CD4-positive, CD25-positive, alpha-beta regulatory T cell (primary cell): Measurements from ENCODE around the gene PIGB. TPM values are rescaled to one million over a fixed set of nuclear protein-coding genes. Genes with fewer than 3 reads are reported as not detected.

Experiments used
- ATAC-seq, 2 donors: fragments of 150-1000 bp; cut with Tn5 transposase; one replicate each; pipeline ENCODE4 v1.10.0; 2021; ENCODE audit warnings: low read depth in 2 of 2, moderate number of reproducible peaks in 2 of 2, moderate library complexity in 1 of 2
- DNase-seq, 3 donors: peaks; one replicate each; pipeline versions ENCODE4 v3.0.0 to v3.0.0-alpha.2; 2012 to 2022; ENCODE audit warnings: mixed read lengths in 1 of 3
- H3K27ac ChIP-seq: one replicate; pipeline ENCODE4 v1.7.0; 2013; ENCODE audit warnings: mild to moderate bottlenecking, low read length; ENCODE audit not compliant: insufficient read depth, poor library complexity, severe bottlenecking
- H3K27me3 ChIP-seq: one replicate; pipeline ENCODE4 v1.7.0; 2013; ENCODE audit warnings: low read length; ENCODE audit not compliant: control insufficient read depth, insufficient read depth
- H3K36me3 ChIP-seq: one replicate; pipeline ENCODE4 v1.7.0; 2013; ENCODE audit warnings: mild to moderate bottlenecking, low read length, moderate library complexity; ENCODE audit not compliant: control insufficient read depth, insufficient read depth
- H3K4me1 ChIP-seq: 2 replicates; pipeline ENCODE4 v1.7.0; 2013; ENCODE audit warnings: mild to moderate bottlenecking, low read length; ENCODE audit not compliant: insufficient read depth, control insufficient read depth, poor library complexity, severe bottlenecking
- H3K4me3 ChIP-seq: one replicate; pipeline ENCODE4 v1.7.0; 2013; ENCODE audit warnings: low read depth, mild to moderate bottlenecking, low read length, moderate library complexity
- H3K9me3 ChIP-seq, 2 experiments: 1 replicate in 1 of 2; 2 replicates in 1 of 2; pipeline ENCODE4 v1.7.0; 2013; ENCODE audit warnings: low read length in 2 of 2, mild to moderate bottlenecking in 1 of 2, moderate library complexity in 1 of 2; ENCODE audit not compliant: control insufficient read depth in 2 of 2
- H3K27ac Mint-ChIP-seq, 3 donors: one replicate each; pipeline ENCODE4 v1.8.0; 2020 to 2022; ENCODE audit warnings: mild to moderate bottlenecking in 3 of 3, mixed read lengths in 3 of 3, moderate library complexity in 2 of 3
- H3K27me3 Mint-ChIP-seq: one replicate; pipeline ENCODE4 v1.8.0; 2022; ENCODE audit warnings: mild to moderate bottlenecking, mixed read lengths
- H3K36me3 Mint-ChIP-seq: one replicate; pipeline ENCODE4 v1.8.0; 2020; ENCODE audit warnings: mixed read lengths
- H3K4me1 Mint-ChIP-seq, 4 donors: one replicate each; pipeline ENCODE4 v1.8.0; 2020 to 2022; ENCODE audit warnings: mixed read lengths in 4 of 4, mild to moderate bottlenecking in 1 of 4
- H3K4me3 Mint-ChIP-seq, 4 donors: one replicate each; pipeline ENCODE4 v1.8.0; 2020 to 2022; ENCODE audit warnings: mild to moderate bottlenecking in 4 of 4, mixed read lengths in 4 of 4, moderate library complexity in 3 of 4
- H3K9me3 Mint-ChIP-seq, 7 donors: one replicate each; pipeline ENCODE4 v1.8.0; 2020 to 2022; ENCODE audit warnings: mixed read lengths in 7 of 7, mild to moderate bottlenecking in 3 of 7, moderate library complexity in 2 of 7
- polyA plus RNA-seq, 4 donors: library from polyadenylated mRNA; unstranded; fragments of 300-500 nt; fragmentation: Illumina TruSeq; gene quantifications; one replicate each; pipeline ENCODE4 v1.2.3, GENCODE V29; 2021
- total RNA-seq: library from RNA; stranded (reverse); gene quantifications from one replicate; pipeline ENCODE4 v1.2.3, GENCODE V29; 2022

The PIGB gene
- total and polyA plus RNA-seq, 5 donors from 2014 or later: 14.3 to 38.5 (median 17.8) TPM

DNA sequence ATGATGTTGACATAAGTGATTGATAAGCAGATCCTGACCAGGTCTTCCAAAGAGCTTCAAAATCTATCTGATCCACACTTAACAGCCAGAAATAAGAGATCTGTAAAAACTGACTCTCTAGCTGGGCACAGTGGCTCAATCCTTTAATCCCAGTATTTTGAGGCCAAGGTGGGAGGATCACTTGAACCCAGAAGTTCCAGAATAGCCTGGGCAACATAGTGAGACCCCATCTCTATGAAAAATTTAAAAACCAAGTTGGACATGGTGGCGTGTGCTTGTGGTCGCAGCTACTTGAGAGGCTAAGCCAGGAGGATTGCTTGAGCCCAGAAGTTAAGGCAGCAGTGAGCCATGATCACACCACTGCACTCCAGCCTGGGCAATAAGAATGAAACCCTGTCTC lies 43.6 kb downstream of the PIGB start:
- no peak for ATAC-seq
- Mint-ChIP-seq H3K36me3 (peaks cover 28% of the 10 kb centered on the region), H3K27me3 (no peaks in the 10 kb centered on the region)

DNA sequence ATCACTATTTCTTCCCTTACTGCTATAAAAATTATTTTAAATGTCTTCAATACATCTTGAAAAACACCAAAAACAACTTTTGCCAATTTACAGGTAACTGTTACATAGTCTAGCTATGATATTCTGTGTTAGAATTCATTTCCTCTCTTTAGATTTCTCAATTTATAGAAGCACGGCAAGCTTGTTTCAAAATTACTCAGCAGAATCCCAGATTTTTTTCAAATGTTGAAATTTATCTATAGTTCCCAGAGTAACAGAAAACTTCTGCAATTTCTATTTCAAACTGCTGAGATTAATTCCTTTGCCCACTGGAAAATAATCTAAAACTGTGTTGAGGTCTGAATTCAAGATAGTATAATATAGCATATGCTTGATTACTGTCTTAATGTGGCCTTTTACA lies 48.0 kb downstream of the PIGB start:
- H3K27me3 ChIP-seq: no peaks in the 10 kb centered on the region
- Mint-ChIP-seq H3K27me3 (no peaks in the 10 kb centered on the region), H3K4me3 (no peak overlapping the region), H3K36me3 (peaks cover 40% of the 10 kb centered on the region), H3K4me1 (peaks cover 0 to 4% (median 3%) of the 10 kb centered on the region in 4 donors), H3K27ac (no peak overlapping the region), H3K9me3 (no peaks in the 10 kb centered on the region)
- no peaks in the 10 kb centered on the region for H3K4me1 ChIP-seq
- peaks cover 33% of the 10 kb centered on the region for H3K36me3 ChIP-seq
- H3K9me3 ChIP-seq: no peaks in the 10 kb centered on the region
- no peak for ATAC-seq
- no peak for DNase-seq
- H3K4me3 ChIP-seq: no peak overlapping the region
- no peak overlapping the region for H3K27ac ChIP-seq

More for the DNA sequence above, 43.6 kb downstream of the PIGB start:
- Mint-ChIP-seq H3K4me3 (no peak overlapping the region), H3K9me3 (no peaks in the 10 kb centered on the region), H3K4me1 (peaks cover 0 to 8% (median 4%) of the 10 kb centered on the region in 4 donors), H3K27ac (peak overlapping the region in 1 of 3 donors; percentile 50)
- Histone ChIP-seq H3K27me3 (no peaks in the 10 kb centered on the region), H3K4me1 (no peaks in the 10 kb centered on the region), H3K4me3 (no peak overlapping the region), H3K9me3 (no peaks in the 10 kb centered on the region), H3K27ac (no peak overlapping the region), H3K36me3 (peaks cover 23% of the 10 kb centered on the region)
- no peak for DNase-seq

DNA sequence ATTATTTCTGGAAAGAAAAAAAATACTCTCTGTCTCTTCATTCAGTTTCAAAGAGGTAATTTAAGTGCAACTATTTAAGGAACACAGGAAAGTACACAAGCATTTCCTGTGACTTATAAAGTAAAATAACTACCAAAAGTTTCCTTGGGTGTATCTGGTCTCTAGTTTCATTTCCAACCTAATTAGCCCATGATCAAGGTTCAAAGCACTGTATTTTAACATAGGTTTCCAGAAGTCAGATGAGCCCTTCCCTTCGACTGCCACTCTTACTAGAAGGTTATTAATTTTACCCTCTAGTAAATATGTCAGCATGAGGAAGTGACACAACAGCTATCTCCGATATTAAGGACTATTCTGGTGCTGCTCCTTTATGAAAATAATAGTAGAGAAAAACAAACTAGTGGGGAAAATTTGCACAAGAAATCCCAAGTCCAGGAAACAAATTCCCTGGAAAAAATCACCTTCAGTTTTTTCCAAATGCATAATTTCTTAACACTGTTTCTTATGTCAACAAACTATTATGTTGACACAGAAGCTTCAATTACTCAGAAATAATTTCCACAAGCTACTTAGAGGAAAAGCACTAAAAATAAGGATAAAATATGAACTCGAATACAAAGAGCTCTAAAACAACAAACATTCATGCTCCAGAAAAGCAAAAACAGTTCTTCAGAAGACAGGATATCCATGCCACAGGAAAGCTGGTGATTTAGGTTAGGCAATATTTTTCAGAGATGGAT lies 53.8 kb downstream of the PIGB start:
- Mint-ChIP-seq H3K27me3 (no peaks in the 10 kb centered on the region), H3K4me1 (peaks cover 10 to 16% (median 13%) of the 10 kb centered on the region in 4 donors), H3K27ac (peak overlapping the region in 2 of 3 donors; percentile 7 to 24), H3K9me3 (no peaks in the 10 kb centered on the region), H3K36me3 (peaks cover 58% of the 10 kb centered on the region), H3K4me3 (no peak overlapping the region)
- Histone ChIP-seq H3K27ac (no peak overlapping the region), H3K9me3 (no peaks in the 10 kb centered on the region), H3K27me3 (no peaks in the 10 kb centered on the region), H3K36me3 (peaks cover 68% of the 10 kb centered on the region), H3K4me1 (no peaks in the 10 kb centered on the region), H3K4me3 (no peak overlapping the region)
- peak in 1 of 3 donors; percentile 7 for DNase-seq
- no peak for ATAC-seq

DNA sequence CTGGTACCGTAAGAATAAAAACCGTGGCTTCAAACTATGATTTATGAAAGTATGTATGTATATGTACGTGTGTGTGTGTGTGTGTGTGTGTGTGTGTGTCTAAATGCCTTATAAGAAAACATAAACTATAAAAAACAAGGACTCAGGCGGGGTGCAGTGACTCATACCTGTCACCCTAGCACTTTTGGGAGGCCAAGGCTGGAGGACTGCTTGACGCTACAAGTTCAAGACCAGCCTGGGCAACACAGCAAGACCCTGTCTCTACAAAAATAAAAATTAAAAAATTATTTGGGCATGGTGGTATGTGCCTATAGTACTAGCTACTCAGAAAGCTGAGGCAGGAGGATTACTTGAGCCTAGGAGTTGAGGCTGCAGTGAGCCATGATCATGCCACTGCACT lies 60.1 kb downstream of the PIGB start:
- no peak overlapping the region for H3K27ac Mint-ChIP-seq
- Histone ChIP-seq H3K9me3 (no peaks in the 10 kb centered on the region), H3K4me1 (no peaks in the 10 kb centered on the region), H3K27me3 (no peaks in the 10 kb centered on the region), H3K27ac (no peak overlapping the region), H3K36me3 (peaks cover 57% of the 10 kb centered on the region), H3K4me3 (no peak overlapping the region)
- ATAC-seq: no peak
- no peak for DNase-seq
- H3K9me3 Mint-ChIP-seq: no peaks in the 10 kb centered on the region
- H3K4me3 Mint-ChIP-seq: no peak overlapping the region
- peaks cover 0 to 8% (median 4%) of the 10 kb centered on the region in 4 donors for H3K4me1 Mint-ChIP-seq
- no peaks in the 10 kb centered on the region for H3K27me3 Mint-ChIP-seq
- H3K36me3 Mint-ChIP-seq: peaks cover 39% of the 10 kb centered on the region

DNA sequence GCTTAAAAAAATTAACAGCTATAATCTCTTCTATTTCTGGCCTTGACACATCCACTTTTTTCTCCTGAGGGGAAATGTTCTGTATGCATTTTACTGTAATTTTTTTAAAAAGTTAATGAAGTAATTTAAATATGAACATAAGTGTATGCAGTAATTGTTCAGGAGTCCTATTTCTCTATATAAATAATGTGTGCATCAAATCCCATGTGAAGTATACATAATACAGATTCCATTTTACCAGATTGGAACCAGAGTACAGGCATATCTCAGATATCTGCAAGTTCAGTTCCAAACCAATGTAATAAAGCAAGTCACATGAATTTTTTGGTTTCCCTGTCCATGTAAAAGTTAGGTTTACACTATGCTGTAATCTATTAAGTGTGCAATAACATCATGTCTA lies 62.6 kb downstream of the PIGB start:
- Mint-ChIP-seq H3K27ac (no peak overlapping the region), H3K36me3 (peaks cover 35% of the 10 kb centered on the region), H3K27me3 (no peaks in the 10 kb centered on the region), H3K9me3 (no peaks in the 10 kb centered on the region), H3K4me3 (no peak overlapping the region), H3K4me1 (peaks cover 0 to 9% (median 7%) of the 10 kb centered on the region in 4 donors)
- H3K36me3 ChIP-seq: peaks cover 45% of the 10 kb centered on the region
- H3K4me3 ChIP-seq: no peak overlapping the region
- ATAC-seq (no peak), DNase-seq (no peak)
- no peak overlapping the region for H3K27ac ChIP-seq
- no peaks in the 10 kb centered on the region for H3K27me3 ChIP-seq
- H3K9me3 ChIP-seq: no peaks in the 10 kb centered on the region
- no peaks in the 10 kb centered on the region for H3K4me1 ChIP-seq

DNA sequence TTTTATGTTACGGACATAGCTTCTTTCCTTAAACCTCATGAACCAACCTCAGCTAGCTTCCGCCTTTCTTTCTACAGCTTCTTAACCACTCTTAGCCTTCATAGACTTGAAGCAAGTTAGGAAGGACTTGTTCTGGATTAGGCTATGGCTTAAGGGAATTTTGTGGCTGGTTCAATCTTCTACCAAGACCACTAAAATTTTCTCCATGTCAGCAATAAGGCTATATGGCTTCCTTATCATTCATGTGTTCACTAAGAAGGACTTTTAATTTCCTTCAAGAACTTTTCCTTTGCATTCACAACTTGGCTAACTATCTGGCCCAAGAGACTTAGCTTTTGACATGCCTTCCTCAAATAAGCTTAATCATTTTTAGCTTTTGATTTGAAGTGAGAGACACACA lies 64.7 kb downstream of the PIGB start:
- Mint-ChIP-seq H3K4me1 (peaks cover 4 to 9% (median 8%) of the 10 kb centered on the region in 4 donors), H3K27ac (no peak overlapping the region), H3K27me3 (no peaks in the 10 kb centered on the region), H3K9me3 (no peaks in the 10 kb centered on the region), H3K4me3 (no peak overlapping the region), H3K36me3 (peaks cover 29% of the 10 kb centered on the region)
- peaks cover 38% of the 10 kb centered on the region for H3K36me3 ChIP-seq
- no peak overlapping the region for H3K4me3 ChIP-seq
- no peaks in the 10 kb centered on the region for H3K27me3 ChIP-seq
- H3K9me3 ChIP-seq: no peaks in the 10 kb centered on the region
- ATAC-seq (no peak), DNase-seq (no peak)
- H3K27ac ChIP-seq: no peak overlapping the region
- no peaks in the 10 kb centered on the region for H3K4me1 ChIP-seq

- peaks cover 12 to 16% (median 14%) of the 10 kb centered on the region in 4 donors for H3K4me1 Mint-ChIP-seq
- H3K4me3 ChIP-seq: no peak overlapping the region
- no peaks in the 10 kb centered on the region for H3K27me3 ChIP-seq
- no peak for ATAC-seq
- H3K36me3 ChIP-seq: peaks cover 28% of the 10 kb centered on the region
- no peaks in the 10 kb centered on the region for H3K4me1 ChIP-seq
- H3K9me3 ChIP-seq: no peaks in the 10 kb centered on the region
- peaks cover 32% of the 10 kb centered on the region for H3K36me3 Mint-ChIP-seq
- H3K27ac Mint-ChIP-seq: peak overlapping the region in 2 of 3 donors; percentile 14 to 22
- H3K4me3 Mint-ChIP-seq: no peak overlapping the region
- no peaks in the 10 kb centered on the region for H3K9me3 Mint-ChIP-seq
- no peak overlapping the region for H3K27ac ChIP-seq
- no peak for DNase-seq
- no peaks in the 10 kb centered on the region for H3K27me3 Mint-ChIP-seq
Measured at GRCh38 chr15:55387027-55387426, 68.0 kb downstream of the PIGB start.

- H3K36me3 ChIP-seq: peaks cover 21% of the 10 kb centered on the region
- H3K4me1 ChIP-seq: no peaks in the 10 kb centered on the region
- no peaks in the 10 kb centered on the region for H3K9me3 Mint-ChIP-seq
- no peaks in the 10 kb centered on the region for H3K27me3 Mint-ChIP-seq
- DNase-seq (no peak), ATAC-seq (no peak)
- H3K9me3 ChIP-seq: no peaks in the 10 kb centered on the region
- H3K27ac ChIP-seq: no peak overlapping the region
- H3K36me3 Mint-ChIP-seq: peaks cover 25% of the 10 kb centered on the region
- H3K4me3 Mint-ChIP-seq: no peak overlapping the region
- H3K27me3 ChIP-seq: no peaks in the 10 kb centered on the region
- H3K4me3 ChIP-seq: no peak overlapping the region
- H3K4me1 Mint-ChIP-seq: peaks cover 14 to 21% (median 18%) of the 10 kb centered on the region in 4 donors
- peak overlapping the region; percentile 31 to 92 (median 37) for H3K27ac Mint-ChIP-seq
Measured at GRCh38 chr15:55389264-55389607, 70.2 kb downstream of the PIGB start.
